ENCODE data around the gene GNA14. TPM values are rescaled to one million over a fixed set of nuclear protein-coding genes. Genes with fewer than 3 reads are reported as not detected.
A peak's percentile ranks its signal among the peaks of the same experiment; 100 is the strongest.

GNA14 gene
- total and polyA plus RNA-seq, 4 donors = 3.3 to 6.1 (median 4.9) TPM

- H3K36me3 ChIP-seq (ENCODE audit: control insufficient read depth, insufficient read depth, low read length) = no peaks in the 10 kb centered on the region
- no peaks in the 10 kb centered on the region for H3K4me1 ChIP-seq (ENCODE audit: control insufficient read depth, insufficient read depth, low read length)
- DNase-seq (ENCODE audit: low read depth in 4 of 6, low spot score in 6 of 6) = no peak
- H3K27ac ChIP-seq (ENCODE audit: low read depth, low read length) = no peak overlapping the region
- WGBS (ENCODE audit: insufficient coverage) = no CpG with 5 or more reads among the region's 1 CpG
- peaks cover 3% of the 10 kb centered on the region for H3K9me3 ChIP-seq (ENCODE audit: control insufficient read depth, insufficient read depth, low read length)
- no peaks in the 10 kb centered on the region for H3K27me3 ChIP-seq (ENCODE audit: control insufficient read depth, insufficient read depth, low read length)
- no peak overlapping the region for H3K4me3 ChIP-seq (ENCODE audit: low read depth, low read length)
Measured at GRCh38 chr9:77488439-77489126, 159.5 kb downstream of the GNA14 start.

- DNase-seq (ENCODE audit: low read depth in 4 of 6, low spot score in 6 of 6) = no peak
- WGBS (ENCODE audit: insufficient coverage) = no CpG with 5 or more reads among the region's 1 CpG
- H3K27me3 ChIP-seq (ENCODE audit: control insufficient read depth, insufficient read depth, low read length) = no peaks in the 10 kb centered on the region
- H3K4me1 ChIP-seq (ENCODE audit: control insufficient read depth, insufficient read depth, low read length) = no peaks in the 10 kb centered on the region
- H3K36me3 ChIP-seq (ENCODE audit: control insufficient read depth, insufficient read depth, low read length) = no peaks in the 10 kb centered on the region
- no peak overlapping the region for H3K4me3 ChIP-seq (ENCODE audit: low read depth, low read length)
- H3K9me3 ChIP-seq (ENCODE audit: control insufficient read depth, insufficient read depth, low read length) = peaks cover 3% of the 10 kb centered on the region
- no peak overlapping the region for H3K27ac ChIP-seq (ENCODE audit: low read depth, low read length)
Measured at GRCh38 chr9:77486968-77487367, 161.2 kb downstream of the GNA14 start.

GRCh38 chr9:77486463-77486862 is 161.7 kb downstream of the GNA14 start:
- Histone ChIP-seq H3K4me1 (ENCODE audit: control insufficient read depth, insufficient read depth, low read length) (no peaks in the 10 kb centered on the region), H3K4me3 (ENCODE audit: low read depth, low read length) (no peak overlapping the region), H3K27me3 (ENCODE audit: control insufficient read depth, insufficient read depth, low read length) (no peaks in the 10 kb centered on the region), H3K27ac (ENCODE audit: low read depth, low read length) (no peak overlapping the region), H3K9me3 (ENCODE audit: control insufficient read depth, insufficient read depth, low read length) (peaks cover 3% of the 10 kb centered on the region), H3K36me3 (ENCODE audit: control insufficient read depth, insufficient read depth, low read length) (no peaks in the 10 kb centered on the region)
- DNase-seq (ENCODE audit: low read depth in 4 of 6, low spot score in 6 of 6) = no peak

- WGBS (ENCODE audit: insufficient coverage) = 93% methylated on average over 7 of the region's 9 CpGs
- Histone ChIP-seq H3K9me3 (ENCODE audit: control insufficient read depth, insufficient read depth, low read length) (peaks cover 5% of the 10 kb centered on the region), H3K4me3 (ENCODE audit: low read depth, low read length) (no peak overlapping the region), H3K4me1 (ENCODE audit: control insufficient read depth, insufficient read depth, low read length) (no peaks in the 10 kb centered on the region), H3K27me3 (ENCODE audit: control insufficient read depth, insufficient read depth, low read length) (no peaks in the 10 kb centered on the region), H3K36me3 (ENCODE audit: control insufficient read depth, insufficient read depth, low read length) (no peaks in the 10 kb centered on the region), H3K27ac (ENCODE audit: low read depth, low read length) (no peak overlapping the region)
- DNase-seq (ENCODE audit: low read depth in 4 of 6, low spot score in 6 of 6) = no peak
Measured at GRCh38 chr9:77475641-77476473, 172.3 kb downstream of the GNA14 start.

GRCh38 chr9:77474936-77475335 is 173.2 kb downstream of the GNA14 start:
- Histone ChIP-seq H3K27ac (ENCODE audit: low read depth, low read length) (no peak overlapping the region), H3K36me3 (ENCODE audit: control insufficient read depth, insufficient read depth, low read length) (no peaks in the 10 kb centered on the region), H3K4me3 (ENCODE audit: low read depth, low read length) (no peak overlapping the region), H3K9me3 (ENCODE audit: control insufficient read depth, insufficient read depth, low read length) (peaks cover 5% of the 10 kb centered on the region), H3K4me1 (ENCODE audit: control insufficient read depth, insufficient read depth, low read length) (no peaks in the 10 kb centered on the region), H3K27me3 (ENCODE audit: control insufficient read depth, insufficient read depth, low read length) (no peaks in the 10 kb centered on the region)
- DNase-seq (ENCODE audit: low read depth in 4 of 6, low spot score in 6 of 6) = no peak
- 83% methylated on average over 1 of the region's 3 CpGs for WGBS (ENCODE audit: insufficient coverage)

- no peak overlapping the region for H3K4me3 ChIP-seq (ENCODE audit: low read depth, low read length)
- H3K4me1 ChIP-seq (ENCODE audit: control insufficient read depth, insufficient read depth, low read length) = no peaks in the 10 kb centered on the region
- no CpG with 5 or more reads among the region's 3 CpGs for WGBS (ENCODE audit: insufficient coverage)
- H3K27ac ChIP-seq (ENCODE audit: low read depth, low read length) = no peak overlapping the region
- H3K36me3 ChIP-seq (ENCODE audit: control insufficient read depth, insufficient read depth, low read length) = no peaks in the 10 kb centered on the region
- H3K27me3 ChIP-seq (ENCODE audit: control insufficient read depth, insufficient read depth, low read length) = no peaks in the 10 kb centered on the region
- DNase-seq (ENCODE audit: low read depth in 4 of 6, low spot score in 6 of 6) = no peak
- peaks cover 5% of the 10 kb centered on the region for H3K9me3 ChIP-seq (ENCODE audit: control insufficient read depth, insufficient read depth, low read length)
Measured at GRCh38 chr9:77472646-77473045, 175.5 kb downstream of the GNA14 start.

GRCh38 chr9:77471572-77471971 is 176.6 kb downstream of the GNA14 start:
- no peaks in the 10 kb centered on the region for H3K27me3 ChIP-seq (ENCODE audit: control insufficient read depth, insufficient read depth, low read length)
- no peak overlapping the region for H3K27ac ChIP-seq (ENCODE audit: low read depth, low read length)
- WGBS (ENCODE audit: insufficient coverage) = no CpG with 5 or more reads among the region's 3 CpGs
- peaks cover 5% of the 10 kb centered on the region for H3K9me3 ChIP-seq (ENCODE audit: control insufficient read depth, insufficient read depth, low read length)
- H3K36me3 ChIP-seq (ENCODE audit: control insufficient read depth, insufficient read depth, low read length) = no peaks in the 10 kb centered on the region
- H3K4me1 ChIP-seq (ENCODE audit: control insufficient read depth, insufficient read depth, low read length) = no peaks in the 10 kb centered on the region
- H3K4me3 ChIP-seq (ENCODE audit: low read depth, low read length) = no peak overlapping the region
- no peak for DNase-seq (ENCODE audit: low read depth in 4 of 6, low spot score in 6 of 6)

- H3K27me3 ChIP-seq (ENCODE audit: control insufficient read depth, insufficient read depth, low read length) = no peaks in the 10 kb centered on the region
- DNase-seq (ENCODE audit: low read depth in 4 of 6, low spot score in 6 of 6) = peak in 1 of 6 donors; percentile 29
- peaks cover 5% of the 10 kb centered on the region for H3K9me3 ChIP-seq (ENCODE audit: control insufficient read depth, insufficient read depth, low read length)
- no peaks in the 10 kb centered on the region for H3K36me3 ChIP-seq (ENCODE audit: control insufficient read depth, insufficient read depth, low read length)
- 83% methylated on average over 3 of the region's 5 CpGs for WGBS (ENCODE audit: insufficient coverage)
- no peaks in the 10 kb centered on the region for H3K4me1 ChIP-seq (ENCODE audit: control insufficient read depth, insufficient read depth, low read length)
- H3K4me3 ChIP-seq (ENCODE audit: low read depth, low read length) = no peak overlapping the region
- no peak overlapping the region for H3K27ac ChIP-seq (ENCODE audit: low read depth, low read length)
Measured at GRCh38 chr9:77469515-77470231, 178.4 kb downstream of the GNA14 start.

GRCh38 chr9:77464661-77465060 is 183.5 kb downstream of the GNA14 start:
- H3K27ac ChIP-seq (ENCODE audit: low read depth, low read length) = no peak overlapping the region
- WGBS (ENCODE audit: insufficient coverage) = 64% methylated on average over 1 of the region's 3 CpGs

More at GRCh38 chr9:77464661-77465060, 183.5 kb downstream of the GNA14 start:
- Histone ChIP-seq H3K4me3 (ENCODE audit: low read depth, low read length) (no peak overlapping the region), H3K9me3 (ENCODE audit: control insufficient read depth, insufficient read depth, low read length) (no peaks in the 10 kb centered on the region), H3K27me3 (ENCODE audit: control insufficient read depth, insufficient read depth, low read length) (no peaks in the 10 kb centered on the region), H3K4me1 (ENCODE audit: control insufficient read depth, insufficient read depth, low read length) (no peaks in the 10 kb centered on the region), H3K36me3 (ENCODE audit: control insufficient read depth, insufficient read depth, low read length) (no peaks in the 10 kb centered on the region)
- no peak for DNase-seq (ENCODE audit: low read depth in 4 of 6, low spot score in 6 of 6)

Measured in spinal cord (tissue), 10 donors.